Measurements from ENCODE around the gene TIMM23. TPM values are rescaled to one million over a fixed set of nuclear protein-coding genes. Genes with fewer than 3 reads are reported as not detected.
"Not testable (repeated sequence)": the region's sequence is repeated elsewhere in the genome, so short reads cannot be mapped to it uniquely, and the experiment has no call there.

Gene TIMM23
- total and polyA plus RNA-seq, 8 donors: 12.9 to 32.7 (median 19.3) TPM

DNA sequence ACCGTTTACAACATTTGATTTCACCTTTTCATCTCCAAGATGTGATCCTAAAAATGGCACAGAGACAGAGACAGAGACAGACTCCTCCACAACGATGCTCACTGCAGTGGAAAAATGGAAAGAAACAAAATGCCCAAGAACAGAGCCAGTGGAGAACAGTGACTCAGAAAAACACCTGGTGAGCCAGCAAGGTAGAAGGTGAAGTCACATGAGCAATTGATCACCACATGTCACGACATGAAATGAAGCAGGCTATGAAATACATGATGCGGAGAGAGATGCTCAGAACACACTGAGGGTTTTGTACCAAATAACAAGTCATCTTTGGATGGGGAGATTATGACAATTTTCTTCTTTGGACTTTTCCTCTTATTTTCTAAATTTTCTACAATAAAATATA is 70.2 kb downstream of the TIMM23 start:
- DNase-seq: no peak
- Histone ChIP-seq H3K9me3 (no peaks in the 10 kb centered on the region), H3K4me3 (no peak overlapping the region), H3K27ac (no peak overlapping the region), H3K27me3 (no peaks in the 10 kb centered on the region), H3K4me1 (no peaks in the 10 kb centered on the region), H3K36me3 (no peaks in the 10 kb centered on the region)
- ATAC-seq: no peak
- TF ChIP-seq, protein P1, sequence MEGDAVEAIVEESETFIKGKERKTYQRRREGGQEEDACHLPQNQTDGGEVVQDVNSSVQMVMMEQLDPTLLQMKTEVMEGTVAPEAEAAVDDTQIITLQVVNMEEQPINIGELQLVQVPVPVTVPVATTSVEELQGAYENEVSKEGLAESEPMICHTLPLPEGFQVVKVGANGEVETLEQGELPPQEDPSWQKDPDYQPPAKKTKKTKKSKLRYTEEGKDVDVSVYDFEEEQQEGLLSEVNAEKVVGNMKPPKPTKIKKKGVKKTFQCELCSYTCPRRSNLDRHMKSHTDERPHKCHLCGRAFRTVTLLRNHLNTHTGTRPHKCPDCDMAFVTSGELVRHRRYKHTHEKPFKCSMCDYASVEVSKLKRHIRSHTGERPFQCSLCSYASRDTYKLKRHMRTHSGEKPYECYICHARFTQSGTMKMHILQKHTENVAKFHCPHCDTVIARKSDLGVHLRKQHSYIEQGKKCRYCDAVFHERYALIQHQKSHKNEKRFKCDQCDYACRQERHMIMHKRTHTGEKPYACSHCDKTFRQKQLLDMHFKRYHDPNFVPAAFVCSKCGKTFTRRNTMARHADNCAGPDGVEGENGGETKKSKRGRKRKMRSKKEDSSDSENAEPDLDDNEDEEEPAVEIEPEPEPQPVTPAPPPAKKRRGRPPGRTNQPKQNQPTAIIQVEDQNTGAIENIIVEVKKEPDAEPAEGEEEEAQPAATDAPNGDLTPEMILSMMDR (IDR thresholded peaks at IDR 0.05): no peak
- no peak for FAIRE-seq
- intact Hi-C loops (cut with DNase I): no loop called here
- WGBS, 2 donors: 44 to 51% methylated on average over 4 of the region's 4 CpGs

DNA sequence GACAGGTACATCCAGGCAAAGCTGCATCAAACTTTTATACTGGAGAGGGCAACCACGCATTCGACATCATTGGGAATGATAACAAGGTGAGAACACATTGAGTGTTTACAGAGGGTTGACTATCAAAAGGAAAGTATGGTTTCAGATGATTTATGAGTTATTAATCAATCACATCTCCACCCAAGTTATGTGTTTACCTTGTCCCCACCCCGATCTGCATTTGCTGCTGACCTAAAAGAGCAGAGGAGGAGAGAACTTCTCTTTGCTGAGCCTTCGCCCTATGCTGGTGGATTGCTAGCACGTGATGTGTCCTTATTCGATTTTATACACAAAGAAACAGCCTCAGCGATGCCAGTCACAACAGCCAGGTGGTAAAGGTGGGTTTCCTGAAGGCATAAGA is 74.0 kb downstream of the TIMM23 start, which contains the start of gene MSMB:
TSS of gene MSMB (minus strand) at position 9 of the 400 bp plus-strand sequence. CDS start 32 bp downstream, outside the sequence.
- Histone ChIP-seq H3K4me3 (no peak within 1 kb of the TSS), H3K36me3 (no peaks in the 10 kb centered on the region), H3K4me1 (no peaks in the 10 kb centered on the region), H3K27me3 (no peaks in the 10 kb centered on the region), H3K9me3 (no peaks in the 10 kb centered on the region), H3K27ac (no peak within 1 kb of the TSS)
- ATAC-seq (no peak), DNase-seq (no peak), FAIRE-seq (no peak)
- intact Hi-C loops (cut with DNase I): no loop called here
- TF ChIP-seq, protein P1 (IDR thresholded peaks at IDR 0.05): no peak
- 64 to 67% methylated on average over 7 of the region's 7 CpGs for WGBS, 2 donors

DNA sequence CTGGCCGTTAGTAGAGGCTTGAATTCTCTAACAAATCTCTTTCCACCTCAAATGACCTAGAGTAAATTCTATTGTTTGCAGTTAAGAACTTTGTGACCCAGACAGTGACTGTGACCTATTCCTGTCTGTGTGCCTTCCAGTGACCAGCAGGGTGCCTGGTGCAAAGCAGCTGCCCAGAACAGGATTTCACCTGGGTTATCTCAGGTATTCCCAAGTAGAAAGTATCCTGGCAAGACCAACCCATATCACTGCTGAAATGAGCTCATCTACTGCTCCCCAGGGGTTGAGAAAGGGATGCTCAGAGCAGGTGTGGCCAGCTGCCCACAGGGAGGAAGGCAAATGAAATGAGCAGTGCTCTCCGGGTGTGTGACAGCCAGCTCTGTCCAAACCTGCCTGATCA is 75.9 kb downstream of the TIMM23 start:
- FAIRE-seq: no peak
- intact Hi-C loops (cut with DNase I): no loop called here
- no peak for DNase-seq
- TF ChIP-seq, protein P1 (IDR thresholded peaks at IDR 0.05): no peak
- H3K36me3 ChIP-seq: no peaks in the 10 kb centered on the region
- H3K4me1 ChIP-seq: no peaks in the 10 kb centered on the region
- WGBS, 2 donors: 18 to 33% methylated on average over 2 of the region's 2 CpGs
- ATAC-seq: no peak
- no peaks in the 10 kb centered on the region for H3K9me3 ChIP-seq
- no peaks in the 10 kb centered on the region for H3K27me3 ChIP-seq
- H3K27ac ChIP-seq: no peak overlapping the region
- no peak overlapping the region for H3K4me3 ChIP-seq

DNA sequence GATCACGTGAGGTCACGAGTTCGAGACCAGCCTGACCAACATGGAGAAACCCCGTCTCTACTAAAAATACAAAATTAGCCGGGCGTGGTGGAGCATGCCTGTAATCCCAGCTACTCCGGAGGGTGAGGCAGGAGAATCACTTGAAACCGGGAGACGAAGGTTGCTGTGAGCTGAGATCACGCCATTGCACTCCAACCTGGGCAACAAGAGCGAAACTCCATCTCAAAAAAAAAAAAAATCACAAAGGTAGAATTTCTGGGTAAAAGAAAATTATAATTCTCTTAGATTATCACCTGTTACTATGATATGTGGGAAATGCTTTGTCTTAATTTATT is 77.2 kb downstream of the TIMM23 start:
- intact Hi-C loops (cut with DNase I); FAIRE-seq; H3K36me3 ChIP-seq; H3K4me3 ChIP-seq; H3K27ac ChIP-seq; H3K4me1 ChIP-seq; ATAC-seq; DNase-seq; H3K9me3 ChIP-seq; H3K27me3 ChIP-seq: not testable (repeated sequence)
- WGBS, 2 donors: 85 to 89% methylated on average over 11 of the region's 11 CpGs

DNA sequence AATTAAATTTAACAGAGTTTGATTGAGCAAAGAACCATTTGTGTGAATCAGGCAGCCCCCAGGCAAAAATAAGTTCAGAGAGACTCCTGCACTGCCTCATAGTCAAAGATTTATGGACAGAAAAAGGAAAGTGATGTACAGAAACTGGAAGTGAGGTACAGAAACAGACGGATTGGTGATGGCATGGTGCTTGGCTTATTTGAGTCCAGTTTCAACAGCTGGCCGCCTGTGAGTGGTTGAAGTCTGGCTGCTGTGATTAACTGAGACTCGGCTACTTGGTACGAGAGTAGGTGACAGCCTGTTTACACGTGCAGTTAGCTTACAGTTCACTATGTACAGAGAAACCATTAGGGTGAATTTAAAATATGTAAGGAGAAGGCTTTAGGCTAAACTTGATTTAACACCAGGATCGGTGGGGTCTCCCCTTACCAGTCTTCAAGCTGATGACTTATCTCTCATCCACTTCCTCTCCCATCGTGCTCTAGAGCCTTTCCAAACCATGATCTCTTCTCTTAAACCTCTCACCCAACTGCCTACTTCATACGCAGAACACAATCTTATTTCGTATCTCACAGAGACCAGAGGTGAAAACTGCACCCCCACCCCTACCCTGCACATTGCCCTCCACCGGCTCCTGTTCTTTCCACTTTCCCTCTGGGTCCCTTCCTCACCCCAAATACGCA is 78.8 kb downstream of the TIMM23 start:
- no peak overlapping the region for H3K27ac ChIP-seq
- TF ChIP-seq, protein P1 (IDR thresholded peaks at IDR 0.05): no peak
- ATAC-seq (no peak), FAIRE-seq (no peak), DNase-seq (no peak)
- no peaks in the 10 kb centered on the region for H3K36me3 ChIP-seq
- intact Hi-C loops (cut with DNase I): no loop called here
- H3K27me3 ChIP-seq: no peaks in the 10 kb centered on the region
- H3K9me3 ChIP-seq: no peaks in the 10 kb centered on the region
- WGBS, 2 donors: 45 to 65% methylated on average over 11 of the region's 11 CpGs
- no peak overlapping the region for H3K4me3 ChIP-seq
- H3K4me1 ChIP-seq: no peaks in the 10 kb centered on the region
